LNCaP clone FGC (cell line): ENCODE data around the gene TBX4.
A peak's percentile ranks its signal among the peaks of the same experiment; 100 is the strongest.

Source experiments
- DNase-seq: peaks from one replicate; pipeline ENCODE4 v3.0.0-alpha.2; 2011; ENCODE audit warnings: low read depth
- H3K4me3 ChIP-seq: 2 replicates; pipeline ENCODE4 v1.5.1; 2011; ENCODE audit warnings: mild to moderate bottlenecking, low read depth, low read length, control low read depth
- CTCF ChIP-seq: IDR thresholded peaks from 2 replicates; pipeline ENCODE4 v1.5.1; 2012; ENCODE audit warnings: mild to moderate bottlenecking; ENCODE audit not compliant: control insufficient read depth, insufficient read depth; ENCODE audit errors: extremely low read depth

The TBX4 gene

GRCh38 chr17:61410141-61411010 lies 41.8 kb upstream of the TBX4 start:
- H3K4me3 ChIP-seq: no peak overlapping the region
- DNase-seq: no peak

GRCh38 chr17:61411011-61411260 lies 41.3 kb upstream of the TBX4 start:
- no peak for TF ChIP-seq CTCF
- no peak for DNase-seq
- no peak overlapping the region for H3K4me3 ChIP-seq

More at GRCh38 chr17:61410141-61411010, 41.8 kb upstream of the TBX4 start:
- TF ChIP-seq CTCF: 0 out of 2 replicates have a peak, but pooled peaks have one; percentile 3

GRCh38 chr17:61411261-61412142 lies 40.7 kb upstream of the TBX4 start:
- peak overlapping the region; percentile 54 for H3K4me3 ChIP-seq
- DNase-seq: no peak
- TF ChIP-seq CTCF: no peak

- peak overlapping the region; percentile 54 for H3K4me3 ChIP-seq
- DNase-seq: no peak
- peak; percentile 95 for TF ChIP-seq CTCF
Observed at GRCh38 chr17:61412143-61412859, 39.9 kb upstream of the TBX4 start.

GRCh38 chr17:61412860-61413660 lies 39.2 kb upstream of the TBX4 start:
- DNase-seq: no peak
- no peak for TF ChIP-seq CTCF
- H3K4me3 ChIP-seq: peak overlapping the region; percentile 54

- no peak for TF ChIP-seq CTCF
- H3K4me3 ChIP-seq: no peak overlapping the region
- DNase-seq: no peak
Observed at GRCh38 chr17:61413661-61414126, 38.5 kb upstream of the TBX4 start.
